Putamen (tissue), 1 donor: ENCODE results near the gene LDB1.
A peak's percentile ranks its signal among the peaks of the same experiment; 100 is the strongest.

Experiments
- DNase-seq: peaks from one replicate; pipeline ENCODE4 v3.0.0-alpha.2; 2016; ENCODE audit warnings: low spot score

The LDB1 gene, protein sequence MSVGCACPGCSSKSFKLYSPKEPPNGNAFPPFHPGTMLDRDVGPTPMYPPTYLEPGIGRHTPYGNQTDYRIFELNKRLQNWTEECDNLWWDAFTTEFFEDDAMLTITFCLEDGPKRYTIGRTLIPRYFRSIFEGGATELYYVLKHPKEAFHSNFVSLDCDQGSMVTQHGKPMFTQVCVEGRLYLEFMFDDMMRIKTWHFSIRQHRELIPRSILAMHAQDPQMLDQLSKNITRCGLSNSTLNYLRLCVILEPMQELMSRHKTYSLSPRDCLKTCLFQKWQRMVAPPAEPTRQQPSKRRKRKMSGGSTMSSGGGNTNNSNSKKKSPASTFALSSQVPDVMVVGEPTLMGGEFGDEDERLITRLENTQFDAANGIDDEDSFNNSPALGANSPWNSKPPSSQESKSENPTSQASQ

DNA sequence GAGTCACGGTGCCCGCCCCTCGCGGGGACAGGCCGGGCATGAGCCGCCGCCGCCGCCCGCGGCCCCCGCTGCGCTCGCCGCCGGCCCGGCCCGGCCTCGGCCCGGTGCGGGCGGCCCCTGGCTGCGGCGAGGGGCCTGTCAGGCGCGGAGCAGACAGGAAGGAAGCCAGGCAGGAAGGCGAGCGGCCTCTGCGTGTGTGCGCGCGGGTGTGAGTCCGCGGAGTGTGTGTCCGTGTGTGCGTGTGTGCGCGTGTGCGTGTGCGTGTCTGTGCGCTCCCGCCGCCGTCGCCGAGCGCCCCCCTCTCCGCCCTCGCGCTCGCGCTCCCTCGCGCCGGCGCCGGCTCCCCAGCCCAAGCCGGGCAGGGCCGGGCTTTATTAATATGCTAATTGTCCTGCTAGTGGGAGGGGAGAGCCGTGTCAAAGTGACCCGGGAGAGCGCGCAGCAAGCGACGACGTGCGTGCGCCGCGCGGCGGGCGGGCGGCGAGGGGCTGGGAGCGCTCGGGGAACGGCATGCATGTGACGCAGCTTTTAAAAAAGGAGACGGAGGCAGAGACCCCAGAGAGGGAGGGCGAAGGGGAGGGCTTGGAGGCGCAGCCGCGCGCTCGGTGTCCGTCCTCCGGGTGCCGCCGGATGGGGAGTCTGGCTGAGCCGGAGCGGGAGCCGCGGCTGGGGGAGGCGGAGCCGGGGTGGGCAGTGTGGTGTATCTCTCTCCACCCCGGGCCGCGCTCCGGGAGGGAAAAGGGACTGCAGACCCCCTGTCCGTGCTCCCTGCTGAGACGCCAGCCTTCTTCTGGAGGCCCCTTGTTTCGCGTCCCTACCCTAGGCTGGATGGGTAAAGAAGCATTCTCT lies at the start of gene LDB1:
LDB1 (minus strand) TSS at position 227 of the 849 bp plus-strand sequence. CDS start 258 bp downstream, outside the sequence.
- peak; percentile 92 for DNase-seq

DNA sequence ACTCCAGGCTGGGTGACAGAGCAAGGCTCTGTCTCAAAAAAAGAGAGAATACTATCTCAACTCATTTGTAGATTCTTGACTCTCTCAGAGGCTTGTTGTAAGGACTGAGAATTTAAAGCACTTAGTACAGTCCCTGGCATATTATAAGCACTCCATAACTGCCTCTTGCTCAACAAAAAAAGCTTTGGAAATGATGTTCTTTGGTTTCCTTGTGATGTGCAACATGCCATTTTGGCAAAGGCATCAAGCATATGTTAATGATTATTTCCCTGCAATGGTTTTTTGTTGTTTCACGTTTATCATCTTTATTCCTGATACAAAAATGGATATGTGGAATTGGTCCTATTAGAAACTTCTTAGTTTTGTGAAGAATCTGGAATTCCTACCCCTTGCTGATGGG lies 47.7 kb upstream of the LDB1 start:
- DNase-seq: no peak

DNA sequence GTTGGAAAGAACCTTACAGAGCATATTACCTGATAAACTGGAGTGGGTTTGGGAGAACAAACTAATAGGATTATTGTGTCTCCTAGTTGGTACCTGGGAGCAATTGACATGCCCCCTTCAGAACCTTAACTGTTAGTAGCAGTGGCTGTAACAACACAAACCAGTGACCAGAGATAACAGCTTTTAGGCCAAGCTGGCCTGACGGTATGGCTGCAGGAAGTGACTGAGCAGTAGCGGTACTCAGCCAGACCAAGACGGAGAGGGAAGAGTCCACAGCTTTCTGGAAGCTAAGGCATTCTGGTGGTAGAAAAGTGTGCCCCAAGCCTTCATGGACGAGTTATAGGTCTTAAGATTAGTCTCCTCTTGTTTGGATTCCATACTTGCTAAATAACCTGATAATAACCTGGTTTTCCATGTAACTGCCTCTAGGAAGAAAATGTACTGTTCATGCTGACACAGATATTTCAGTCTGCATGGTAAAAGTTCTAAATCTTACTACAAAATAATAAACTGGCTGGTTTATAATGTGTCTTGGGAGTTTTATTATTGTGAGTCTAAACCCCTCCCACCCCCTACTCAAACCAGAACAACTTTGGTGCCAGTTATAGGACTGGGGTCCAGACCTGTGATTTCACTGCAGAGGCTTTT lies 43.3 kb upstream of the LDB1 start:
- DNase-seq: no peak

DNA sequence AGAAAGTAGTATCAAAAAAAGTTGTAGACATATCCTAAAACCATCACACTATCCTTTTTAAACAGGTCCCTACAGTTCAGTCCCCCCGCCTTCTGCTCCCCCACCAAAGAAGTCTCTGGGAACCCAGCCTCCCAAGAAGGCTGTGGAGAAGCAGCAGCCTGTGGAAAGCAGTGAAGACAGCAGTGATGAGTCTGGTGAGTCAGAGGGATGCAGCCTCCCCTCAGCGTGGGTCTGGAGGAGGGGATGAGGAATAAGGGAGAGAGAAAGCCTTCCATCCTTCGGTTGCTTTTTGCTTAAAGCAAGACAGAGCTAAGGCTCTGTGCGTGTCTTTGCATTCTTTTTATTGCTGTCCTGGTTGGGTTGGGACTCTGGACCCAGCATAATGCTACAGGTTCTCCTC lies 39.7 kb upstream of the LDB1 start:
- DNase-seq: no peak

DNA sequence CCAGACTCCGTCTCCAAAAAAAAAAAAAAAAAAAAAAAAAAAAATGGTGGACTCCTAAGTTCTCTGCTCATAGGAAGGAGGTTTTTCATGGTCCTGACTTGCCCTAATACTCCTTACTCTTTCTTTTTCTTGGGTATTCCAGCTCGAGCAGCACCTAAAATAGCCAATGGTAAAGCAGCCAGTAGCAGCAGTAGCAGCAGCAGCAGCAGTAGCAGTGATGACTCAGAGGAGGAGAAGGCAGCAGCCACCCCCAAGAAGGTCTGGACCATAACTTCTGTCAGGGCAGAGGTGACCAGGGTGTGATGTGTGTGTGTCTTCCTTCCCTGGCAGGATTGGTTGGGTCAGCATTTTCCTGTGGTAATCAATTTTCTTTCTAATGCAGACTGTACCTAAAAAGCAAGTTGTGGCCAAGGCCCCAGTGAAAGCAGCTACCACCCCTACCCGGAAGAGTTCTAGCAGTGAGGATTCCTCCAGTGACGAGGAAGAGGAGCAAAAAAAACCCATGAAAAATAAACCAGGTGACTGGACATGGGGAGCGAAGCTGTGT lies 39.0 kb upstream of the LDB1 start:
- no peak for DNase-seq

DNA sequence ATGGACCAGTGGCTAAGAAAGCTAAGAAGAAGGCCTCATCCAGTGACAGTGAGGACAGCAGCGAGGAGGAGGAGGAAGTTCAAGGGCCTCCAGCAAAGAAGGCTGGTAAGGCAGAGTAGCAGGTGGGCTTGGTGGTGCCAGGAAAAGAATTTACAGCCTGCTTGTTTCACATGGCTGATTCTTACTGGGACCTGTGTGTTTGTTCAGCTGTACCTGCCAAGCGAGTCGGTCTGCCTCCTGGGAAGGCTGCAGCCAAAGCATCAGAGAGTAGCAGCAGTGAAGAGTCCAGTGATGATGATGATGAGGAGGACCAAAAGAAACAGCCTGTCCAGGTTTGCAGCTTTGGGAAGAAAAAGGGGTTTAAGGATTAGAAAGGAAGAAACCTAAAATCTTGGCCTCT lies 37.1 kb upstream of the LDB1 start:
- no peak for DNase-seq

DNA sequence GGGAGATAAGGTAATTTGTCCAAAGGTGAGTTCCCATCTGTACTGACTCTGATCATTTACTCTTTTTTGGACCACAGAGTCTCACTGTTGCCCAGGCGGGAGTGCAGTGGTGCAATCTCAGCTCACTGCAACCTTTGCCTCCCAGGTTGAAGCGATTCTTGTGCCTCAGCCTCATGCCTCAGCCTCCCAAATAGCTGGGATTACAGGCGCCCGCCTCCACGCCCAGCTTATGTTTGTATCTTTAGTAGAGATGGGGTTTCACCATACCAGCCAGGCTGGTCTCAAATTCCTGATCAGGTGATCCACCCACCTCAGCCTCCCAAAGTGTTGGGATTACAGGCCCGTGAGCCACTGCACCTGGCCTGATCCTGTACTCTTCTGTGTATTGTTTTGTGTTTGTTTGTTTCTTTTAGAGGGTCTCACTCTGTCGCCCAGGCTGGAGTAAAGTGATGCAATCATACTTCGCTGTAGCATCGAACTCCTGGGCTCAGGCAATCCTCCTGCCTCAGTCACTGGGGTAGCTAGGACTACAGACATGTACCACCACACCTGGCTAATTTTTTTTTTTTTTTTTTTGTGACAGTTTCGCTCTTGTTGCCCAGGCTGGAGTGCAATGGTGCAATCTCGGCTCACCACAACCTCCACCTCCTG lies 34.4 kb upstream of the LDB1 start:
- DNase-seq: no peak

DNA sequence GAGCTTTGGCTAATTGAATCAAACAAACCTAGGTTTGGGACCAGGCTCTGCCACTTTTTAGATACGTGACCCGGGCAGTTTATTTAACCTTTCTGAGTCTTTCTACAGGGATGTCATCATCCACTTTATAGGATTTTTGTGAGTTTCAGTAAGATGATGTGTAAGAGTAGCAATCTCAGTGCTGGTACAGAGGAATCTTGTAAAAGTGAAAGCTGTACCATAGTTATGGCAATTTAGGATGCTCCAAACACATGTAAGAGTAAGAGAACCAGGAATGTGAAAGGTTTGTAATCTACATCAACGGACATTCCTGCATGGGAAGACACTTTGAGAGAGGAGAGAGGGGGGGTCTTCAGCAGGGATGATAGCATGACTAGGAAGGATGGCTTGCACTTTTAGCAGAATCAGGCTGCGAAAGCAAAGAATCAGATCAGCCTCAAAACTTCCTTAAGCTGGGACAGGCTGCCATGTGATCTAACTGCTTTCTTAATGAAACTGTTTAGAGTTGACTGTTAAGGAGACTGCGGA lies 33.0 kb upstream of the LDB1 start:
- no peak for DNase-seq

DNA sequence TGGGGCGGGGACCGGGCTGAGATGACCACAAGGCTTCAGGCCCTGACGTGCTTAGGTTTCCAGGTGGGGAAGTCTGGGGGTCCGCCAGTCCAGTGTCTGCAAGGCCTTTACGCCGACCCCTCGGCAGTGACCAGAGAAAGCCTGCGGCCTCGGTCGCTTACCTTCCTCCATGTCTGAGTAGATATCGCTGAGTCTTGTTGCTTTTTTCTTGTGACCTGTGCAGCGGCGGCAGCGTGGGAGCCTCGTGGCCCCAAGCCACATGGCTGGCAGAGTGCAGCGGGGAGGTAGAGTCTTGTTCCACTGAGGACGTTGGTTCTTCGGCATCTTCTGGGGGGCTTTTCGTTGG lies 32.4 kb upstream of the LDB1 start:
- DNase-seq: no peak

DNA sequence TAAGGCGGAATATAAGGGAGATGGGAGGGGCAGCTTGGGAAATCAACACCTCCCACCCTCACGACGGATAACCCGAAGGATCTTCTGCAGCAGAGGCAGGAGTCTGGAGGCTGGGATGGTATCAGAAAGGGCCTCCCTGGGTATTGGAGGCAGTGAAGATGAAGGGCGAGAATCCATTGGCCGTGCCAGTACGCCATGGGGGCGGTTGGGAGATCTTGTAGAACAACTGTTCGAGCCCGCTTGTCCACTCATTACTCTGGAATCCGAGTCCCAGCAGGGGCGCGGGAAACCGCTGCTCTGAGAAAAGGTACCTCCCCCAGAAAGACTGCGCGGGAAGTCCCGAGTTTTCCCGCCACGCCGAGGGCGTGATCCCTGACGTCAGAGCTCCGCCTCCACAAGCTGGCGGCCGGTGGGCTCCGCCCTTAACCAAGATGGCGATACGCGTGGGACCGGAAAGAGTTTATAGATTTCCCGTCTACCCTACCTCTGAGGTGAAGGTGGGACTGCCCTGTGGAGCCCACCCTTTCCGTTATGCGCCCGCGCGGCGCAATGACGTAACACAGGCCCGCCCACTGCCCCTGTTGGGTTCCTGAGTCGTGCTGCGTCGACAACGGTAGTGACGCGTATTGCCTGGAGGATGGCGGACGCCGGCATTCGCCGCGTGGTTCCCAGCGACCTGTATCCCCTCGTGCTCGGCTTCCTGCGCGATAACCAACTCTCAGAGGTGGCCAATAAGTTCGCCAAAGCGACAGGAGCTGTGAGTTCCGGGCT lies 31.8 kb upstream of the LDB1 start, which contains the start of gene NOLC1:
NOLC1 (plus strand) TSS at position 616 of the 771 bp plus-strand sequence; CDS start at position 638, 22 bp downstream.
- peak; percentile 97 for DNase-seq

DNA sequence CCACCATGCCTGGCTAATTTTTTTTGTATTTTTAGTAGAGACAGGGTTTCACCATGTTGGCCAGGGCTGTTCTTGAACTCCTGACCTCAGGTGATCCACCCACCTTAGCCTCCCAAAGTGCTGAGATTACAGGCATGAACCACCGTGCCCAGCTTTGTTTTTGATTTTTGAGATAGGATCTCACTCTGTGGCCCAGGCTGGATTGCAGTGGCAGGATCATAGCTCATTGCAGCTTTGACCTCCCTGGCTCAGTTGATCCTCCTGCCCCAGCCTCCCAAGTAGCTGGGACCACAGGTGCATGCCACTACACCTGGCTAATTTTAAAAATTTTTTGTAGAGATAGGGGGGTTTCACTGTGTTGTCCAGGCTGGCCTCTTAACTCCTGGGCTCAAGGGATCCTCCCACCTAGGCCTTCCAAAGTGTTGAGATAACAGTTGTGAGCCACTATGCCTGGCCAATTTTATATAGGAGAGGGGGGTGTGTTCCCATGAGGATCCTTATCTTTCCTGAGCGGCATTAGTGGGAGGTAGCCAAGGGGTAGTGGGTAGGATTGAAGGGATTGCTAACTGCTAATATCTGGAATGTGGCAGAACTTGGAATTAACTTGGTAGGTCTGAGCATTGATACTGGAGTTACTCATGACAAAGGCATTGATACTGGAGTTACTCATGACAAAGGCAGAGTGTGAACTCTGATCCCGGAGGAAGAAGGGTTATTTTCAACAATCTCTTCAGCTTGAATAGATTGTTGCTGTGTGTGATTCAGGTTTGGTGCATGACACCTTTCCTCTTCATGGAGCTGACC lies 31.0 kb upstream of the LDB1 start:
- DNase-seq: no peak

DNA sequence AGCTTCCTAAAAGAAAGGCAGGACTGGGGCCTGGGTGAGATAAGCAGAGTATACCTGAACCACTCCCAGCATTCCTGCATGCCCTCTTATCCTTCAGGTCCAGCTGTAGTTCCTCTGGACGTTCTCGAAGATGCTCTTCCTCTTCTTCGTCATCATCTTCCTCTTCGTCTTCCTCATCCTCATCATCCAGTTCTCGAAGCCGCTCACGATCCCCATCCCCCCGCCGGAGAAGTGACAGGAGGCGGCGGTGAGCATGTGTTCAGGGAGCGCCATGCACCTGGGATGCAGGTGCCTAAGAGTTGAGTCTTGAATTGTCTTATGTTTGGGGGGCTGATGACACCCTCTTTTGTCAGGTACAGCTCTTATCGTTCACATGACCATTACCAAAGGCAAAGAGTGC lies 28.1 kb upstream of the LDB1 start:
- no peak for DNase-seq

DNA sequence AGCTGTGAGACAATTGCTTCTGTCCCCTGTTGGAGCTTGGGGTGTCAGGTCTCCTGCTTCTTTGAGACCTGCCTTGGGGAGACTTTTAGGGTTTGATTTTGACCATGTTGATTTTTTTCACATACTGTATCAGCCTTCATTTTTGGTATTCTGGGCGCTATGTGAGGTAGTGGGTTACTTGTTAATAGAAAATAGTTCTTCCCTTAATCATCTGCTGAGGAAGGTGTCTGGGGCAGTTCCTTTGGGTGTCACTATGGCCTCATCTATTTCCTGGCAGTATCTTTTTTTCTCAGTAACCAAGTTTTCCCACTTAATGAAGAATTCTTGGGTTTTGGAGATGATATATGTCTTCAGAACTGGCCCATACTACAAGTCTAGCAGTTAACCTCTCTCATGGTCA lies 27.4 kb upstream of the LDB1 start:
- DNase-seq: no peak

DNA sequence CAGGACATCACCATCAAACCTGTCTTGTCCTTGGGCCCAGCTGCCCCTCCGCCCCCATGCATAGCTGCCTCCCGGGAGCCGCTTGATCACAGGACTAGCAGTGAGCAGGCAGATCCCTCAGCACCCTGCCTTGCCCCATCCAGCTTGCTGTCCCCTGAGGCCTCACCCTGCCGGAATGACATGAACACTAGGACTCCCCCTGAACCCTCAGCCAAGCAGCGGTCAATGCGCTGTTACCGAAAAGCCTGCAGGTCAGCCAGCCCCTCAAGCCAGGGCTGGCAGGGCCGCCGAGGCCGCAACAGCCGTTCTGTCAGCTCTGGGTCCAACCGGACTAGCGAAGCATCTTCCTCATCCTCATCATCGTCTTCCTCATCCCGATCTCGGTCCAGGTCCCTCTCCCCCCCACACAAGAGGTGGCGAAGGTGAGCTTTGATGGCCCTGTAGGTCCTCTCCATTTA lies 26.8 kb upstream of the LDB1 start:
- DNase-seq: no peak

DNA sequence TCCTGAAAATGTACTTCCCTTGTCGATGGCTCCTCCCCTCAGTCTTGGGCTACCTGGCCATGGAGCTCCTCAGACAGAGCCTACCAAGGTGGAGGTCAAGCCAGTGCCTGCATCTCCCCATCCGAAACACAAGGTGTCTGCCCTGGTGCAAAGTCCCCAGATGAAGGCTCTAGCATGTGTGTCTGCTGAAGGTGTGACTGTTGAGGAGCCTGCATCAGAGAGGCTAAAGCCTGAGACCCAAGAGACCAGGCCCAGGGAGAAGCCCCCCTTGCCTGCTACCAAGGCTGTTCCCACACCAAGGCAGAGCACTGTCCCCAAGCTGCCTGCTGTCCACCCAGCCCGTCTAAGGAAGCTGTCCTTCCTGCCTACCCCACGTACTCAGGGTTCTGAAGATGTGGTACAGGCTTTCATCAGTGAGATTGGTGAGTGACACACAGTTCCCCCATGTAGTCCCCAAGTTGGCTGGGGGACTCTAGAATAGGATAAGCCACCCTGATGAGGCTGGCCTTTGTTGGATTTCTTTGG lies 21.5 kb upstream of the LDB1 start:
- DNase-seq: no peak

DNA sequence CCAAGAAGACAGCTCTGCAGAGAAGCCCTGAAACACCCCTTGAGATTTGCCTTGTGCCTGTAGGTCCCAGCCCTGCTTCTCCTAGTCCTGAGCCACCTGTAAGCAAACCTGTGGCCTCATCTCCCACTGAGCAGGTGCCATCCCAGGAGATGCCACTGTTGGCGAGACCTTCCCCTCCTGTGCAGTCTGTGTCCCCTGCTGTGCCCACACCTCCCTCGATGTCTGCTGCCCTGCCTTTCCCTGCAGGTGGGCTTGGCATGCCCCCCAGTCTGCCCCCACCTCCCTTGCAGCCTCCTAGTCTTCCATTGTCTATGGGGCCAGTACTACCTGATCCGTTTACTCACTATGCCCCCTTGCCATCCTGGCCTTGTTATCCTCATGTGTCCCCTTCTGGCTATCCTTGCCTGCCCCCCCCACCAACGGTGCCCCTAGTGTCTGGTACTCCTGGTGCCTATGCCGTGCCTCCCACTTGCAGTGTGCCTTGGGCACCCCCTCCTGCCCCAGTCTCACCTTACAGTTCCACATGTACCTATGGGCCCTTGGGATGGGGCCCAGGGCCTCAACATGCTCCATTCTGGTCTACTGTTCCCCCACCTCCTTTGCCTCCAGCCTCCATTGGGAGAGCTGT lies 20.9 kb upstream of the LDB1 start:
- DNase-seq: no peak

DNA sequence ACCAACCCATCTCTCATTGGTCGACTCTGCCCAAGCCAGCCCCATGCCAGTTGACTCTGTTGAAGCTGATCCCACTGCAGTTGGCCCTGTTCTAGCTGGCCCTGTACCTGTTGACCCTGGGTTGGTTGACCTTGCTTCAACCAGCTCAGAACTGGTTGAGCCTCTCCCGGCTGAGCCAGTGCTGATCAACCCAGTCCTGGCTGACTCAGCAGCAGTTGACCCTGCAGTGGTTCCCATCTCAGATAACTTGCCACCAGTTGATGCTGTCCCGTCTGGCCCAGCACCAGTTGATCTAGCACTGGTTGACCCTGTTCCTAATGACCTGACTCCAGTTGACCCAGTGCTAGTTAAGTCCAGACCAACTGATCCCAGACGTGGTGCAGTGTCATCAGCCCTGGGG lies 20.1 kb upstream of the LDB1 start:
- no peak for DNase-seq

DNA sequence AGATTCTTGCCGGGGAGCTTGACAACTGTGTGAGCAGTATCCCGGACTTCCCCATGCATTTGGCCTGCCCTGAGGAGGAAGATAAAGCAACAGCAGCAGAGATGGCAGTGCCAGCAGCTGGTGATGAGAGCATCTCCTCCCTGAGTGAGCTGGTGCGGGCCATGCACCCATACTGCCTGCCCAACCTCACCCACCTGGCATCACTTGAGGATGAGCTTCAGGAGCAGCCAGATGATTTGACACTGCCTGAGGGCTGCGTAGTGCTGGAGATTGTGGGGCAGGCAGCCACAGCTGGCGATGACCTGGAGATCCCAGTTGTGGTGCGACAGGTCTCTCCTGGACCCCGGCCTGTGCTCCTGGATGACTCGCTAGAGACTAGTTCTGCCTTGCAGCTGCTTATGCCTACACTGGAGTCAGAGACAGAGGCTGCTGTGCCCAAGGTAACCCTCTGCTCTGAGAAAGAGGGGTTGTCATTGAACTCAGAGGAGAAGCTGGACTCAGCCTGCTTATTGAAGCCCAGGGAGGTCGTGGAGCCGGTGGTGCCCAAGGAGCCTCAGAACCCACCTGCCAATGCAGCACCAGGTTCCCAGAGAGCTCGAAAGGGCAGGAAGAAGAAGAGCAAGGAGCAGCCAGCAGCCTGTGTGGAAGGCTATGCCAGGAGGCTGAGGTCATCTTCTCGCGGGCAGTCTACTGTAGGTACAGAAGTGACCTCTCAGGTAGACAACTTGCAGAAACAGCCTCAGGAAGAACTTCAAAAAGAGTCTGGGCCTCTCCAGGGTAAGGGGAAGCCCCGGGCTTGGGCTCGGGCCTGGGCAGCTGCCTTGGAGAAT lies 19.3 kb upstream of the LDB1 start:
- no peak for DNase-seq
